ENCODE data around the gene SLC9A9.

SLC9A9 gene

GRCh38 chr3:143382816-143383215 lies 465.5 kb downstream of the SLC9A9 start:
- DNase-seq (ENCODE audit: insufficient read length, low spot score) (no peak), FAIRE-seq (no peak)

- DNase-seq (ENCODE audit: insufficient read length, low spot score) (no peak), FAIRE-seq (no peak)
These were observed 467.8 kb downstream of the SLC9A9 start for GRCh38 chr3:143380449-143380848.

- FAIRE-seq = no peak
These were observed 472.6 kb downstream of the SLC9A9 start for GRCh38 chr3:143375698-143376097.

GRCh38 chr3:143367171-143367570 lies 481.1 kb downstream of the SLC9A9 start:
- FAIRE-seq (no peak), DNase-seq (ENCODE audit: insufficient read length, low spot score) (no peak)

More at GRCh38 chr3:143375698-143376097, 472.6 kb downstream of the SLC9A9 start:
- DNase-seq (ENCODE audit: insufficient read length, low spot score) = no peak

GRCh38 chr3:143366672-143367071 lies 481.6 kb downstream of the SLC9A9 start:
- no peak for FAIRE-seq

GRCh38 chr3:143363949-143364348 lies 484.3 kb downstream of the SLC9A9 start:
- no peak for DNase-seq (ENCODE audit: insufficient read length, low spot score)
- no peak for FAIRE-seq

More at GRCh38 chr3:143366672-143367071, 481.6 kb downstream of the SLC9A9 start:
- DNase-seq (ENCODE audit: insufficient read length, low spot score) = no peak

- DNase-seq (ENCODE audit: insufficient read length, low spot score) (no peak), FAIRE-seq (no peak)
These were observed 485.0 kb downstream of the SLC9A9 start for GRCh38 chr3:143363276-143363675.

- DNase-seq (ENCODE audit: insufficient read length, low spot score) = no peak
- no peak for FAIRE-seq
These were observed 485.9 kb downstream of the SLC9A9 start for GRCh38 chr3:143362115-143362991.

- DNase-seq (ENCODE audit: insufficient read length, low spot score) (no peak), FAIRE-seq (no peak)
These were observed 486.7 kb downstream of the SLC9A9 start for GRCh38 chr3:143361589-143361988.

GRCh38 chr3:143360244-143360643 lies 488.0 kb downstream of the SLC9A9 start:
- FAIRE-seq (no peak), DNase-seq (ENCODE audit: insufficient read length, low spot score) (no peak)

GRCh38 chr3:143358793-143359491 lies 489.3 kb downstream of the SLC9A9 start:
- no peak for FAIRE-seq
- DNase-seq (ENCODE audit: insufficient read length, low spot score) = no peak

GRCh38 chr3:143358155-143358792 lies 490.0 kb downstream of the SLC9A9 start:
- no peak for DNase-seq (ENCODE audit: insufficient read length, low spot score)
- no peak for FAIRE-seq

GRCh38 chr3:143357700-143358099 lies 490.6 kb downstream of the SLC9A9 start:
- FAIRE-seq (no peak), DNase-seq (ENCODE audit: insufficient read length, low spot score) (no peak)

- no peak for DNase-seq (ENCODE audit: insufficient read length, low spot score)
- FAIRE-seq = no peak
These were observed 491.4 kb downstream of the SLC9A9 start for GRCh38 chr3:143356839-143357238.

- no peak for DNase-seq (ENCODE audit: insufficient read length, low spot score)
- FAIRE-seq = no peak
These were observed 493.9 kb downstream of the SLC9A9 start for GRCh38 chr3:143354342-143354741.

GRCh38 chr3:143352850-143353550 lies 495.3 kb downstream of the SLC9A9 start:
- no peak for DNase-seq (ENCODE audit: insufficient read length, low spot score)
- no peak for FAIRE-seq

- no peak for DNase-seq (ENCODE audit: insufficient read length, low spot score)
- no peak for FAIRE-seq
These were observed 496.2 kb downstream of the SLC9A9 start for GRCh38 chr3:143351895-143352608.

GRCh38 chr3:143351354-143351753 lies 496.9 kb downstream of the SLC9A9 start:
- FAIRE-seq (no peak), DNase-seq (ENCODE audit: insufficient read length, low spot score) (no peak)

GRCh38 chr3:143349455-143349854 lies 498.8 kb downstream of the SLC9A9 start:
- FAIRE-seq = no peak
- no peak for DNase-seq (ENCODE audit: insufficient read length, low spot score)

All from HTR-8/SVneo (cell line).